Muscle layer of duodenum (tissue), 2 donors: Measurements from ENCODE around the gene SNX25.
"Not testable (repeated sequence)": the region's sequence is repeated elsewhere in the genome, so short reads cannot be mapped to it uniquely, and the experiment has no call there.

Experiments used
- H3K27ac ChIP-seq: one replicate; pipeline ENCODE4 v1.7.0; 2013; ENCODE audit warnings: mild to moderate bottlenecking, low read length
- H3K27me3 ChIP-seq: one replicate; pipeline ENCODE4 v1.7.0; 2013; ENCODE audit warnings: low read depth, mild to moderate bottlenecking, control low read depth, low read length
- H3K36me3 ChIP-seq, 2 donors: one replicate each; pipeline ENCODE4 v1.7.0; 2013; ENCODE audit warnings: low read length in 2 of 2, control low read depth in 1 of 2, mild to moderate bottlenecking in 1 of 2; ENCODE audit not compliant: insufficient read depth in 2 of 2, control insufficient read depth in 1 of 2
- H3K4me1 ChIP-seq, 2 donors: one replicate each; pipeline ENCODE4 v1.7.0; 2013; ENCODE audit warnings: low read length in 2 of 2, mild to moderate bottlenecking in 2 of 2, control low read depth in 1 of 2, moderate library complexity in 1 of 2; ENCODE audit not compliant: insufficient read depth in 2 of 2, control insufficient read depth in 1 of 2
- H3K4me3 ChIP-seq, 2 donors: one replicate each; pipeline ENCODE4 v1.7.0; 2013; ENCODE audit warnings: low read length in 2 of 2, low read depth in 1 of 2, mild to moderate bottlenecking in 1 of 2
- H3K9me3 ChIP-seq, 2 donors: one replicate each; pipeline ENCODE4 v1.7.0; 2013; ENCODE audit warnings: low read length in 2 of 2, control low read depth in 1 of 2, mild to moderate bottlenecking in 1 of 2; ENCODE audit not compliant: control insufficient read depth in 1 of 2
- donor health status: healthy.

Gene SNX25

GRCh38 chr4:185311113-185311888 lies 101.9 kb downstream of the SNX25 start:
- H3K36me3 ChIP-seq: peaks cover 0 to 14% of the 10 kb centered on the region in 2 donors

GRCh38 chr4:185312699-185313098 lies 103.3 kb downstream of the SNX25 start:
- Histone ChIP-seq H3K4me3 (no peak overlapping the region), H3K27me3 (no peaks in the 10 kb centered on the region), H3K36me3 (peaks cover 0 to 14% of the 10 kb centered on the region in 2 donors), H3K27ac (no peak overlapping the region), H3K4me1 (no peaks in the 10 kb centered on the region), H3K9me3 (no peaks in the 10 kb centered on the region)

More at GRCh38 chr4:185311113-185311888, 101.9 kb downstream of the SNX25 start:
- Histone ChIP-seq H3K4me3 (no peak overlapping the region), H3K27ac (no peak overlapping the region), H3K4me1 (no peaks in the 10 kb centered on the region), H3K27me3 (no peaks in the 10 kb centered on the region), H3K9me3 (no peaks in the 10 kb centered on the region)

- H3K27ac ChIP-seq, H3K4me1 ChIP-seq, H3K36me3 ChIP-seq, H3K9me3 ChIP-seq, H3K27me3 ChIP-seq, H3K4me3 ChIP-seq: not testable (repeated sequence)
Observed at GRCh38 chr4:185317462-185317861, 108.1 kb downstream of the SNX25 start.

GRCh38 chr4:185317880-185318279 lies 108.5 kb downstream of the SNX25 start:
- Histone ChIP-seq H3K4me1 (no peaks in the 10 kb centered on the region), H3K4me3 (no peak overlapping the region), H3K27ac (no peak overlapping the region), H3K9me3 (no peaks in the 10 kb centered on the region), H3K27me3 (no peaks in the 10 kb centered on the region), H3K36me3 (no peaks in the 10 kb centered on the region)

GRCh38 chr4:185318679-185319078 lies 109.3 kb downstream of the SNX25 start:
- Histone ChIP-seq H3K27ac (no peak overlapping the region), H3K4me3 (no peak overlapping the region), H3K9me3 (no peaks in the 10 kb centered on the region), H3K4me1 (no peaks in the 10 kb centered on the region), H3K36me3 (no peaks in the 10 kb centered on the region), H3K27me3 (no peaks in the 10 kb centered on the region)

GRCh38 chr4:185322803-185323202 lies 113.4 kb downstream of the SNX25 start:
- no peaks in the 10 kb centered on the region for H3K27me3 ChIP-seq
- H3K4me1 ChIP-seq: no peaks in the 10 kb centered on the region
- H3K36me3 ChIP-seq: peaks cover 0 to 5% of the 10 kb centered on the region in 2 donors
- no peaks in the 10 kb centered on the region for H3K9me3 ChIP-seq
- H3K27ac ChIP-seq: no peak overlapping the region
- H3K4me3 ChIP-seq: no peak overlapping the region

GRCh38 chr4:185323606-185324005 lies 114.2 kb downstream of the SNX25 start:
- Histone ChIP-seq H3K36me3 (peaks cover 0 to 5% of the 10 kb centered on the region in 2 donors), H3K4me3 (no peak overlapping the region), H3K27ac (no peak overlapping the region), H3K4me1 (no peaks in the 10 kb centered on the region), H3K9me3 (no peaks in the 10 kb centered on the region), H3K27me3 (no peaks in the 10 kb centered on the region)

- not testable (repeated sequence) for H3K4me3 ChIP-seq, H3K9me3 ChIP-seq, H3K27ac ChIP-seq, H3K27me3 ChIP-seq, H3K4me1 ChIP-seq, H3K36me3 ChIP-seq
Observed at GRCh38 chr4:185324361-185324760, 115.0 kb downstream of the SNX25 start.

GRCh38 chr4:185325721-185326120 lies 116.3 kb downstream of the SNX25 start:
- H3K27me3 ChIP-seq, H3K27ac ChIP-seq, H3K9me3 ChIP-seq, H3K4me1 ChIP-seq, H3K4me3 ChIP-seq, H3K36me3 ChIP-seq: not testable (repeated sequence)

- Histone ChIP-seq H3K4me1 (no peaks in the 10 kb centered on the region), H3K27me3 (no peaks in the 10 kb centered on the region), H3K36me3 (peaks cover 0 to 9% of the 10 kb centered on the region in 2 donors), H3K27ac (no peak overlapping the region), H3K9me3 (no peaks in the 10 kb centered on the region), H3K4me3 (no peak overlapping the region)
Observed at GRCh38 chr4:185328586-185328985, 119.2 kb downstream of the SNX25 start.

GRCh38 chr4:185329879-185330510 lies 120.6 kb downstream of the SNX25 start:
- not testable (repeated sequence) for H3K27me3 ChIP-seq, H3K27ac ChIP-seq, H3K4me3 ChIP-seq, H3K9me3 ChIP-seq, H3K4me1 ChIP-seq, H3K36me3 ChIP-seq
